ENCODE data around the gene KCNN1. TPM values are rescaled to one million over a fixed set of nuclear protein-coding genes. Genes with fewer than 3 reads are reported as not detected.

Gene KCNN1
- total RNA-seq, 4 donors from 2014 or later = 0.22 to 3.1 TPM; not detected in 2

- Histone ChIP-seq H3K27ac (peak overlapping the region in 3 of 4 donors; percentile 92 to 94 (median 93)), H3K4me3 (peak overlapping the region; percentile 39 to 78 (median 62)), H3K4me1 (peaks cover 16 to 65% (median 30%) of the 10 kb centered on the region in 3 donors), H3K36me3 (peaks cover 17 to 68% (median 30%) of the 10 kb centered on the region in 3 donors), H3K9me3 (no peaks in the 10 kb centered on the region), H3K27me3 (no peaks in the 10 kb centered on the region)
- TF ChIP-seq POLR2A (IDR thresholded peaks at IDR 0.05) (no peak), CTCF (IDR thresholded peaks at IDR 0.05) (no peak)
- intact Hi-C loops (cut with DNase I) = no loop called here
- DNase-seq = no peak
- 95% methylated on average over 4 of the region's 11 CpGs; no CpG with 5 or more reads in 1 of the 2 donors for WGBS, 2 donors
These were observed 43.2 kb downstream of the KCNN1 start for GRCh38 chr19:18010149-18010548.

GRCh38 chr19:18013210-18014111 is 46.6 kb downstream of the KCNN1 start:
- H3K27ac ChIP-seq = peak overlapping the region; percentile 55 to 92 (median 77)
- whole genome bisulfite sequencing, 2 donors = 56 to 66% methylated on average over 16 to 17 of the region's 17 CpGs
- TF ChIP-seq POLR2A (IDR thresholded peaks at IDR 0.05) (no peak), CTCF (IDR thresholded peaks at IDR 0.05) (no peak)
- peaks cover 17 to 73% (median 30%) of the 10 kb centered on the region in 3 donors for H3K36me3 ChIP-seq
- peaks cover 7 to 76% (median 38%) of the 10 kb centered on the region in 3 donors for H3K4me1 ChIP-seq
- H3K27me3 ChIP-seq = no peaks in the 10 kb centered on the region
- H3K9me3 ChIP-seq = no peaks in the 10 kb centered on the region
- intact Hi-C loops (cut with DNase I) = no loop called here
- H3K4me3 ChIP-seq = peak overlapping the region in 1 of 4 donors; percentile 2
- DNase-seq = no peak

DNA sequence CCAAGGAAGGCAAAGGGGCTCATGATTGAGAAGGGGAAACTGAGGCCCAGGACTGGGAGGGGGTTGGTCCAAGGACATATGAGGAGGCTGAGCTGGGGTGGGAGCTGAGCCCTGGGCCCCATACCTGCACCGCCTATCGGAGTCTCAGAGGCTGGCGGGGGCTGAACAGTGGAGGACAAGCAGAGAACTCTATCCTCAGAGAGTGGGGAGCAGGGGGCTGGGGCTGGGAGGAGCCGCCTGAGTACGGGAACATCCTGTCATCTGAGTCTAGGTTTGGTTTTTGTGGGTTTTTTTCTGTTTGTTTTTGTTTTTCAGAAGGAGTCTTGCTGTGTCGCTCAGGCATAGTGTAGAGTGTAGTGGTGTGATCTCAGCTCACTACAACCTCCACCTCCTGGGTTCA is 47.3 kb downstream of the KCNN1 start:
- intact Hi-C loops (cut with DNase I) = no loop called here
- WGBS, 2 donors = 72 to 78% methylated on average over 6 of the region's 6 CpGs

DNA sequence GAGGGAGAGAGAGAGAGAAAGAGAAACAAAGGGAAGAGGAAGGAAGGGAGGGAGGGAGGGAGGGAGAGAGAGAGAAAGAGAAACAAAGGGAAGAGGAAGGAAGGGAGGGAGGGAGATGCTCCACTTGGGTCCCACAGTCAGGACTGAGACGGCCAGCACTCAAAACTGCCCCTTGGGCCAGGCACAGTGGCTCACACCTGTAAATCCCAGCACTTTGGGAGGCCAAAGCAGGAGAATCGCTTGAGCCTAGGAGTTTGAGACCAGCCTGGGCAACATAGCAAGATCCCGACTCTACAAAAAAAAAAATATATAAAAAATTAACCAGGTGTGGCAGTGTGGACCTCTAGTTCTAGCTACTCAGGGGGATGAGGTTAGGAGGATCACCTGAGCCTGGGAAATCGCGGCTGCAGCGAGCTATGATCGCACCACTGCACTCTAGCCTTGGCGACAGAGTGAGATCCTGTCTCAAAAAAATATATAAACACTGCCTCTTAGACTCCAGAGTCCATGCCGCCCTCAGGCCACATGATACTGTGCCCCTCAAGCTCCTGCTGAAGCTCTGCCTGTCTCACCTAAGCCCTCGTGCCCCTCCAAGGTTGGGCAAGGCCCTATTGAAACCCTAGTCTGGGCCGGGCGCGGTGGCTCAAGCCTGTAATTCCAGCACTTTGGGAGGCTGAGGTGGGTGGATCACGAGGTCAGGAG is 49.5 kb downstream of the KCNN1 start:
- DNase-seq = no peak
- Histone ChIP-seq H3K9me3 (no peaks in the 10 kb centered on the region), H3K4me3 (no peak overlapping the region), H3K27me3 (no peaks in the 10 kb centered on the region), H3K4me1 (peaks cover 18 to 85% (median 56%) of the 10 kb centered on the region in 3 donors), H3K27ac (peak overlapping the region; percentile 67 to 92 (median 88)), H3K36me3 (peaks cover 0 to 44% (median 15%) of the 10 kb centered on the region in 3 donors)
- intact Hi-C loops (cut with DNase I) = no loop called here
- TF ChIP-seq POLR2A (IDR thresholded peaks at IDR 0.05) (no peak), CTCF (IDR thresholded peaks at IDR 0.05) (no peak)
- WGBS, 2 donors = 68 to 84% methylated on average over 7 to 11 of the region's 14 CpGs

More for the DNA sequence above, 47.3 kb downstream of the KCNN1 start:
- TF ChIP-seq POLR2A (IDR thresholded peaks at IDR 0.05) = no peak
- TF ChIP-seq CTCF (IDR thresholded peaks at IDR 0.05) = no peak
- Histone ChIP-seq H3K36me3 (peaks cover 13 to 65% (median 30%) of the 10 kb centered on the region in 3 donors), H3K4me3 (no peak overlapping the region), H3K27ac (peak overlapping the region; percentile 23 to 92 (median 77)), H3K27me3 (no peaks in the 10 kb centered on the region), H3K4me1 (peaks cover 4 to 76% (median 38%) of the 10 kb centered on the region in 3 donors), H3K9me3 (no peaks in the 10 kb centered on the region)
- DNase-seq = no peak

All from esophagus squamous epithelium (tissue), 5 donors.